ENCODE data around the gene FOXL3.

FOXL3 gene

DNA sequence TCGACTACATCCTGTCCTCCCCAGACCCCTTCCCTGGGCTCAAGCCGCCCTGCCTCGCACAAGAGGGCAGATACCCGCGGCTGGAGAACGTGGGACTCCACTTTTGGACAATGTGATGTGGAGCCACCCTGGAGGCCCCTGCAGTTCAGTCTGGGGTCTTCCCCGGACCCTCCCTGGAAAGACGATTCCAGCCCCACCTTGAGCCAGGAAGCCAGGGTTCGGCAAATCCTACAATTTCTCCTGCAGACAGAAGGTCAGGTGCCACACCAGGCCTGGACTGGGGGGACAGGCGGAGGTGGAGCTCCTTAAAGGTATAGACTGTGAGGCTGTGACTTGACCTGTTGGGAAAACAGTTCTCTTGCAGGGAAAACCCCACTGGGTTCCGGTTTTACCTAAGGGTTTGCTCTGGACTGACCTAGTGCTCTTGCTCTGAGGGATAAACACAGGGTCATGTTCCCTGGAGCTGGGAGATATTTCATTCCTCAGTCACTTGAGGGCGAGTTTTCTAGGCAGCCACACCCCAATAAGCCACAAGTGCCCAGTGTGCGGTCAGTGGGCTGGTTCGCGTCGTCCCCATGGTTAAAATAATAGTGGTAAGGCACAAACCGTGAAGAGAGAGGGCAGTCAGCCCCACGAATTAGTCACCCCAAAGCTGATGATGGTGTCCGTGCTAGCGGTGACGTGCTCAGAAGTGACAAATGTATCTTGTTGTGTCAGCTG, 1.6 kb downstream of the FOXL3 start:
- no peak overlapping the region for H3K4me3 ChIP-seq (ENCODE audit: low read depth, low read length)
- no peak for TF ChIP-seq ZNF140 (tag by site-specific recombination; IDR thresholded peaks at IDR 0.05)
- no peak for TF ChIP-seq ZNF302 (tag by site-specific recombination; IDR thresholded peaks at IDR 0.05; ENCODE audit: low read depth)
- CTCF ChIA-PET, result interaction anchor here (0.7 to 1.3 kb wide), 2 partner anchors 30 to 346 kb away, joined by 3 to 4 read pairs; no protein-coding TSS in a partner anchor
- POLR2A ChIA-PET, result no interaction called here
- no peaks in the 10 kb centered on the region for H3K9me3 ChIP-seq (ENCODE audit: control insufficient read depth, insufficient read depth, low read depth, low read length)
- no peaks in the 10 kb centered on the region for H3K4me1 ChIP-seq (ENCODE audit: control insufficient read depth, insufficient read depth, low read length)
- H3K27ac ChIP-seq (ENCODE audit: extremely low read depth, low read depth, low read length), result no peak overlapping the region
- no peaks in the 10 kb centered on the region for H3K36me3 ChIP-seq (ENCODE audit: control insufficient read depth in 2 of 2, insufficient read depth in 1 of 2, low read length in 2 of 2)

DNA sequence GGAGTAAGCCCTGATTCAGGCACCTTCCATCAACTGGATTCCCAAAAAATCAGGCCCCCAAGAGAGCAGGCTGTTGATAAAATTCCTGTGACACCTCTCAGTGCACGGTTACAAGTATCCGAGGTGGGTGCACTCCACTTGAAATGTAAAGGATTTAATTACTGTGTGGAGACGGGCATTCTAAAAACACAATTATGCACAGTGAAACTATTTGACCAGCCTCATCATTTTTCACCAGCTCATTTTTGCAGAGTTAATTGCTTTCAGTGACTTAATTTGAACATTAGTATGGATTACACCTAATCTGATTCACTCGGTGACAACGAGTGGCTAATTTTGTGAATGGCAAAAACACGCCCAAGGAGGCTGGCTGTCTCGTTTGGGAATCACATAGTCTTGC, 2.3 kb downstream of the FOXL3 start:
- POLR2A ChIA-PET, result no interaction called here
- no peaks in the 10 kb centered on the region for H3K4me1 ChIP-seq (ENCODE audit: control insufficient read depth, insufficient read depth, low read length)

DNA sequence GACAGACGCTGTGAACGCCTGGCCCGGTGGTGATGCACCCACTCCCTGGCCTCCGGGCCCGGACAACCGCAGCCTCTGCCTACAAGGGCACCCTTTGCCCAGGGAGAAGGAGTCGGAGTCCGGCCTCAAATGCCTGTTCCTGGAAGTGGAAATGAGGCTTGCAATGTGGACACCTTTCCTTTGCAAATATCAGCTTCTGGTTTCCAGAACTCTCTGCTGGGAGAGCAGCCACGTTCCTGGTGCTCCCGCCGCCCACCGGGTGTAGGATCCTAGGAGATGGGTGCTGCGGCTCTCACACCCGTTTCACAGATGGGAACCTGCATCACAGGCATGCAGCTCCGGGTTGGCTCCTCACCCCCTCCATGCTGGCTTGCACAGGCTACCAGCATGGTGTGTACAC, 2.9 kb downstream of the FOXL3 start:
- Histone ChIP-seq H3K36me3 (ENCODE audit: control insufficient read depth in 2 of 2, insufficient read depth in 1 of 2, low read length in 2 of 2) (no peaks in the 10 kb centered on the region), H3K4me3 (ENCODE audit: low read depth, low read length) (no peak overlapping the region), H3K4me1 (ENCODE audit: control insufficient read depth, insufficient read depth, low read length) (no peaks in the 10 kb centered on the region), H3K27ac (ENCODE audit: extremely low read depth, low read depth, low read length) (no peak overlapping the region), H3K9me3 (ENCODE audit: control insufficient read depth, insufficient read depth, low read depth, low read length) (no peaks in the 10 kb centered on the region)
- ChIA-PET CTCF (no interaction called here), POLR2A (no interaction called here)
- TF ChIP-seq, protein P1, sequence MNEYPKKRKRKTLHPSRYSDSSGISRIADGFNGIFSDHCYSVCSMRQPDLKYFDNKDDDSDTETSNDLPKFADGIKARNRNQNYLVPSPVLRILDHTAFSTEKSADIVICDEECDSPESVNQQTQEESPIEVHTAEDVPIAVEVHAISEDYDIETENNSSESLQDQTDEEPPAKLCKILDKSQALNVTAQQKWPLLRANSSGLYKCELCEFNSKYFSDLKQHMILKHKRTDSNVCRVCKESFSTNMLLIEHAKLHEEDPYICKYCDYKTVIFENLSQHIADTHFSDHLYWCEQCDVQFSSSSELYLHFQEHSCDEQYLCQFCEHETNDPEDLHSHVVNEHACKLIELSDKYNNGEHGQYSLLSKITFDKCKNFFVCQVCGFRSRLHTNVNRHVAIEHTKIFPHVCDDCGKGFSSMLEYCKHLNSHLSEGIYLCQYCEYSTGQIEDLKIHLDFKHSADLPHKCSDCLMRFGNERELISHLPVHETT (tag by site-specific recombination; IDR thresholded peaks at IDR 0.05), result no peak
- TF ChIP-seq ZNF664 (tag by site-specific recombination; IDR thresholded peaks at IDR 0.05), result no peak
- TF ChIP-seq ZNF501 (tag by site-specific recombination; IDR thresholded peaks at IDR 0.05), result no peak
- TF ChIP-seq, protein P2, sequence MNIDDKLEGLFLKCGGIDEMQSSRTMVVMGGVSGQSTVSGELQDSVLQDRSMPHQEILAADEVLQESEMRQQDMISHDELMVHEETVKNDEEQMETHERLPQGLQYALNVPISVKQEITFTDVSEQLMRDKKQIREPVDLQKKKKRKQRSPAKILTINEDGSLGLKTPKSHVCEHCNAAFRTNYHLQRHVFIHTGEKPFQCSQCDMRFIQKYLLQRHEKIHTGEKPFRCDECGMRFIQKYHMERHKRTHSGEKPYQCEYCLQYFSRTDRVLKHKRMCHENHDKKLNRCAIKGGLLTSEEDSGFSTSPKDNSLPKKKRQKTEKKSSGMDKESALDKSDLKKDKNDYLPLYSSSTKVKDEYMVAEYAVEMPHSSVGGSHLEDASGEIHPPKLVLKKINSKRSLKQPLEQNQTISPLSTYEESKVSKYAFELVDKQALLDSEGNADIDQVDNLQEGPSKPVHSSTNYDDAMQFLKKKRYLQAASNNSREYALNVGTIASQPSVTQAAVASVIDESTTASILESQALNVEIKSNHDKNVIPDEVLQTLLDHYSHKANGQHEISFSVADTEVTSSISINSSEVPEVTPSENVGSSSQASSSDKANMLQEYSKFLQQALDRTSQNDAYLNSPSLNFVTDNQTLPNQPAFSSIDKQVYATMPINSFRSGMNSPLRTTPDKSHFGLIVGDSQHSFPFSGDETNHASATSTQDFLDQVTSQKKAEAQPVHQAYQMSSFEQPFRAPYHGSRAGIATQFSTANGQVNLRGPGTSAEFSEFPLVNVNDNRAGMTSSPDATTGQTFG (tag by site-specific recombination; IDR thresholded peaks at IDR 0.05; ENCODE audit: borderline replicate concordance), result no peak
- no peak for TF ChIP-seq ZNF843 (tag by site-specific recombination; IDR thresholded peaks at IDR 0.05)

More for the DNA sequence above, 2.3 kb downstream of the FOXL3 start:
- no peak overlapping the region for H3K4me3 ChIP-seq (ENCODE audit: low read depth, low read length)
- TF ChIP-seq ZNF155 (tag by site-specific recombination; IDR thresholded peaks at IDR 0.05), result no peak
- no peaks in the 10 kb centered on the region for H3K9me3 ChIP-seq (ENCODE audit: control insufficient read depth, insufficient read depth, low read depth, low read length)
- no peaks in the 10 kb centered on the region for H3K36me3 ChIP-seq (ENCODE audit: control insufficient read depth in 2 of 2, insufficient read depth in 1 of 2, low read length in 2 of 2)
- CTCF ChIA-PET, result interaction anchor here (0.7 to 1.3 kb wide), 2 partner anchors 29 to 345 kb away, joined by 3 to 4 read pairs; no protein-coding TSS in a partner anchor
- H3K27ac ChIP-seq (ENCODE audit: extremely low read depth, low read depth, low read length), result no peak overlapping the region

DNA sequence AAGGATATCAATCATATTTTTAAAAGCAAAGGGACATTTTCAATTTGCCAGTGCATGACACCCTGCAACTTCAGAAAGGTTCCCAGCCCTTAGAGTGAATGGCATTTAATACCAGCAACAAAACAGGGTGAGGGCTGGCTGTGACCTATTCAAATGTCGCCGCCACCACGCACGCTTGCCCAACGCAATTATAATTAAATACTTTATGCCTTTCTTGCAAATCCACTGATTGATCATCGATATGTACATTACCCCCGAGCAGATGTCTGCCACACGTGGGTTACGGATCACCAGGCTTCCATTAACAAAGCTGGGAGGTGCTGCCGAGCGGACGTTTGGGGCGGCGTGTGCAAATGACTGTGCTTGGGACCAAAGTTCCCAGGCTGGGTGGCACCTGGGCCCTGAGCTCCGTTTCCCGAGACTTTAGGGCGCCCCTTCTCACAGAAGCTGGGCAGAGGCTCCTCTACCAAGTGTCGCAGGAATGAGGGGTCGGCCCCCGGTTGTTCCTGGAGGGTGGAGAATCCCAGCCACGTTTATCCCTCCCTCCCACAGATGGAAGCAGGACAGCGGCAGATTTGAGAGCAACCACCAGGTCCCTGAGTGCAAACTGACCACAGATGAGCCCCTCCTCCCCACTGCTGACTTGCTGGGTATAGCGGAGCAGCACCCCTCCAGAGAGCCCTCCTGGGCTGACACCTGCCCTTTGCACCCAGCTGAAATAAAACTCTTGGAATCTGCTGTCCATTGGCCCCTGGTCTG, 3.9 kb downstream of the FOXL3 start:
- no peaks in the 10 kb centered on the region for H3K4me1 ChIP-seq (ENCODE audit: control insufficient read depth, insufficient read depth, low read length)
- TF ChIP-seq ZNF660 (tag by site-specific recombination; IDR thresholded peaks at IDR 0.05) (no peak), ZNF596 (tag by site-specific recombination; IDR thresholded peaks at IDR 0.05) (no peak), ZNF175 (tag by site-specific recombination; IDR thresholded peaks at IDR 0.05) (no peak), ZNF558 (tag by site-specific recombination; IDR thresholded peaks at IDR 0.05) (no peak)
- no peaks in the 10 kb centered on the region for H3K36me3 ChIP-seq (ENCODE audit: control insufficient read depth in 2 of 2, insufficient read depth in 1 of 2, low read length in 2 of 2)
- H3K4me3 ChIP-seq (ENCODE audit: low read depth, low read length), result no peak overlapping the region
- ChIA-PET CTCF (no interaction called here), POLR2A (no interaction called here)
- no peak overlapping the region for H3K27ac ChIP-seq (ENCODE audit: extremely low read depth, low read depth, low read length)
- no peaks in the 10 kb centered on the region for H3K9me3 ChIP-seq (ENCODE audit: control insufficient read depth, insufficient read depth, low read depth, low read length)
